GM13976 (cell line): ENCODE data around the gene KRTAP4-11.
"Not testable (repeated sequence)": the region's sequence is repeated elsewhere in the genome, so short reads cannot be mapped to it uniquely, and the experiment has no call there.

Experiments
- DNase-seq: peaks from one replicate; pipeline ENCODE4 v3.0.0; 2012; ENCODE audit warnings: low spot score
- CTCF ChIP-seq: IDR thresholded peaks from 2 replicates; pipeline ENCODE4 v1.5.1; 2012; ENCODE audit warnings: borderline replicate concordance, mild to moderate bottlenecking; ENCODE audit not compliant: insufficient read depth; ENCODE audit errors: extremely low read depth, missing control alignments, control extremely low read depth
- in situ Hi-C: fragments of 300-500 bp; cut with MboI; formaldehyde crosslinking; loops from one replicate; pipeline ENCODE4 v1.12.0; 2022; ENCODE audit warnings: low sequenced_read_pairs, mixed read lengths, inconsistent platforms; ENCODE audit not compliant: unreplicated experiment

The KRTAP4-11 gene

GRCh38 chr17:41117846-41118386, at the start of gene KRTAP4-11:
KRTAP4-11 (minus strand) TSS chr17:41118373; CDS start chr17:41118315, 58 bp downstream.
- DNase-seq, in situ Hi-C loops: not testable (repeated sequence)

GRCh38 chr17:41167561-41167960, 49.4 kb upstream of the KRTAP4-11 start:
- in situ Hi-C loops = no loop called here
- no peak for DNase-seq
- no peak for TF ChIP-seq CTCF

DNA sequence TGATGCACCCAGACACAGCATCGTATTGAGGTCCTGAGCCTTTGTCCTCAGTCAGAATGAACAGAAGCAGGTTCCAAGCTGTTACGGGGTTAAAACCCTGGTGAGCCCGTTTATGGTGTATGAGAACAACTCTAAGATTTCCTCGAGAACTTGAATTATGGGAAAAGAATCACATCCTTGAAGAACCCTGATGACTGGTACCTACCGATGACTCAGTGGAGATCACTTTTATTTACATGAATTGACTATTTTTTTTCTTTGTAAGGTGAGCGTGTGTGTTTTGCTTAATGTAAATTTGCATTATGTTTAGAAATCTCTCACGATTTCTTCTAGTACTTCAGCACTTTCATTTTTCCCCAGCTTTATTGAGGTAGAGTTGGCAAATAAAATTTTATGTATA, 45.7 kb upstream of the KRTAP4-11 start:
- in situ Hi-C loops = no loop called here
- no peak for TF ChIP-seq CTCF
- no peak for DNase-seq

DNA sequence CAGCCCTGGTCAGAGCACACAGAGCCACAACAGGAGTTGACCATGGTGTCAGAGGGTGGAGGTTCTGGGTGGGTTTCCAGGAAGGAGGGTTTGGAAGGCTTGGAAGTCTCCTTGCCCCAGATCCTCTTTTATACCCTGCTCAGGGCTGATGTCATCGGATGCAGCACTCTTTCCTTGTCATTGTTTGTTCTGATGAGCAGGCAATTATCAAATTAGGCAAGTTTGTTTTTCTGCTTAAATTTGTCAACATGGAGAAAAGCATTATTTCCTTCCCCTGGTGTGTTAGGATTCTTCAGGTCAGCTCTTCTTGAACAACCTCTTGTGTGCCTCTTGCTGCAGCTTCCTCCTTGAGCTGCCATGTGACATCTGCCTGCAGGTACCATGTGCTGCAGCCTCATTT, 42.5 kb upstream of the KRTAP4-11 start, which contains the start of gene KRTAP4-4:
TSS of gene KRTAP4-4 (minus strand) at position 101 of the 400 bp plus-strand sequence. CDS start at position 44, 57 bp downstream.
- TF ChIP-seq CTCF = no peak
- no peak for DNase-seq

DNA sequence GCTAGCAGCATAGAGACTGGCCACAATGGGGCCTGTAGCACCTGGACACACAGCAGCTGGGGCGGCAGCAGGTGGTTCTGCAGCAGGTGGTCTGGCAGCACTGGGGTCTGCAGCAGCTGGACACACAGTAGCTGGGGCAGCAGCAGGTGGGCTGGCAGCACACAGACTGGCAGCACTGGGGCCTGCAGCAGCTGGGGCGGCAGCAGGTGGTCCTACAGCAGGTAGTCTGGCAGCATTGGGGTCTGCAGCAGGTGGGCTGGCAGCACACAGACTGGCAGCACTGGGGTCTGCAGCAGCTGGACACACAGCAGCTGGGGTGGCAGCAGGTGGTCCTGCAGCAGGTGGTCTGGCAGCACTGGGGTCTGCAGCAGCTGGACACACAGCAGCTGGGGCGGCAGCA, 42.0 kb upstream of the KRTAP4-11 start:
- DNase-seq, in situ Hi-C loops: not testable (repeated sequence)

More for the DNA sequence above, 42.5 kb upstream of the KRTAP4-11 start, which contains the start of gene KRTAP4-4:
- in situ Hi-C loops = no loop called here

DNA sequence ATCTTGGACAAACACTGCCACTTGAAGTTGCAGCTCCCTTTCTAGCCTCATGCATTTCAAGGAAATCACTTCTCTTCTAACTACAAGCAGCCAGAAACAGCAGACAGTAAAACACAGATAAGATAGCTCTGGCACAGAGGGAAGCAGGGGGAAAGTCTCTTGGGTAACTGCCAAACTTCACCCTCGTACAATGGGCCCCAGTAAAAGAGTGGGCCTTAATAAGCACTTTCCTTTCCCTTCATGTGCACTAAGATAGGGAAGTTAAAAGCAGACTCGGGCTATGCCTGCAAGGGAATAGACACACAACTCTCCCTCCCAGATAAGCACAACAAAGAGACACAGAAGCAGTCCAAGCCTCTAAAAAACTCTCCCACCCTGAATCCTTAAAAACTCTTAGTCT, 35.7 kb upstream of the KRTAP4-11 start:
- in situ Hi-C loops = no loop called here
- TF ChIP-seq CTCF = no peak
- no peak for DNase-seq

GRCh38 chr17:41151525-41151924, 33.4 kb upstream of the KRTAP4-11 start:
- no peak for DNase-seq
- no peak for TF ChIP-seq CTCF
- in situ Hi-C loops = no loop called here

DNA sequence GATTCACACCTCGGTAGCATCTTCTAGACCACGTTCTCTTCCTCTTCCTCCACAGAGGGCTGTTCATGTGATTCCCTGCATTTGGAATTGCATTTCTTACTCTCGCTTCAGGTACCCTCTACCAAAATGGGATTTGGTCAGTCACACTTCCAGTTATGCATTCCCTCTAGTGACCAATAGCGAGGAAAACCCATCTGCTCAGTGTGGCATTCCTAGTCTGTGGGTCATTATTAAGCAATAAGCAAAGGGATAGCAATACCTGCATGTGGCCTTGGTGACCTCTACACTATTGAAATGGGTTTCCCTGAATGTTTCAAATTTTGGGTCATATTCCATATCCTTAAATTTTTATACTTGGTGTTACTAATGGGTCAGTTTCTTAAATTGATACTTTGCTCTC, 31.9 kb upstream of the KRTAP4-11 start:
- in situ Hi-C loops = no loop called here
- DNase-seq = no peak

More for the DNA sequence above, 31.9 kb upstream of the KRTAP4-11 start:
- TF ChIP-seq CTCF = no peak
